ENCODE measurements around the gene CTNND2.

CTNND2 gene

DNA sequence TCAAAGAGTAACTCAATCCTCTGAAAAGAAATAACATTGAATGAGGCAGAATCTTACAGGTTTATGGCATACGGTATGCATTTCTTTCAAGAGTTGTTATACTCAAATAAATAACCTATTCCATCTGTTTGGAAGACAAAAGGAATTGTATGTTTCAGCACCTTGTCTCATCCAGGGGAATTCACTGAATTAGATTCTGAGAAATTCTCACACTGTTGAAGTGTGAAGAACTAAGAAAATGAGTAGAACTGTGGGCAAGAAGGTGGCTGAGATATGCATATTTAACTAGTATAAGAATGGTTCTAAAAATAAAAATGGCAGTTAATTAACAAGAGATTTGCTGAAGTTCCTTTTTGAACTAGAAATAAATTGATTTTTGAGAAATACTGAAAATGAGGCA is 863.9 kb downstream of the CTNND2 start:
- H3K9me3 ChIP-seq (replicated peaks; ENCODE audit: insufficient read depth, low read length), result no peaks in the 10 kb centered on the region
- H3K4me3 ChIP-seq (ENCODE audit: low read length), result no peak overlapping the region
- no peak overlapping the region for H3K9ac ChIP-seq (ENCODE audit: low read length)
- H3K27ac ChIP-seq (ENCODE audit: low read length), result no peak overlapping the region
- H3F3A ChIP-seq (ENCODE audit: insufficient read depth, low read length), result no peaks in the 10 kb centered on the region
- no peak for DNase-seq
- H3K79me2 ChIP-seq (ENCODE audit: low read length), result no peaks in the 10 kb centered on the region
- H3K9me2 ChIP-seq (replicated peaks; ENCODE audit: insufficient read depth, low read length), result no peaks in the 10 kb centered on the region
- H3K4me1 ChIP-seq (ENCODE audit: low read length), result peaks cover 9% of the 10 kb centered on the region; the same call in 1 of the 2 replicates
- H4K20me1 ChIP-seq (ENCODE audit: insufficient read depth, low read length), result no peaks in the 10 kb centered on the region
- H3K4me2 ChIP-seq (ENCODE audit: low read depth, low read length), result no peak overlapping the region
- TF ChIP-seq EZH2 (optimal IDR thresholded peaks at IDR 0.05; ENCODE audit: low read depth, low read length), result no peak
- TF ChIP-seq, protein P1, sequence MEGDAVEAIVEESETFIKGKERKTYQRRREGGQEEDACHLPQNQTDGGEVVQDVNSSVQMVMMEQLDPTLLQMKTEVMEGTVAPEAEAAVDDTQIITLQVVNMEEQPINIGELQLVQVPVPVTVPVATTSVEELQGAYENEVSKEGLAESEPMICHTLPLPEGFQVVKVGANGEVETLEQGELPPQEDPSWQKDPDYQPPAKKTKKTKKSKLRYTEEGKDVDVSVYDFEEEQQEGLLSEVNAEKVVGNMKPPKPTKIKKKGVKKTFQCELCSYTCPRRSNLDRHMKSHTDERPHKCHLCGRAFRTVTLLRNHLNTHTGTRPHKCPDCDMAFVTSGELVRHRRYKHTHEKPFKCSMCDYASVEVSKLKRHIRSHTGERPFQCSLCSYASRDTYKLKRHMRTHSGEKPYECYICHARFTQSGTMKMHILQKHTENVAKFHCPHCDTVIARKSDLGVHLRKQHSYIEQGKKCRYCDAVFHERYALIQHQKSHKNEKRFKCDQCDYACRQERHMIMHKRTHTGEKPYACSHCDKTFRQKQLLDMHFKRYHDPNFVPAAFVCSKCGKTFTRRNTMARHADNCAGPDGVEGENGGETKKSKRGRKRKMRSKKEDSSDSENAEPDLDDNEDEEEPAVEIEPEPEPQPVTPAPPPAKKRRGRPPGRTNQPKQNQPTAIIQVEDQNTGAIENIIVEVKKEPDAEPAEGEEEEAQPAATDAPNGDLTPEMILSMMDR (IDR thresholded peaks at IDR 0.05; ENCODE audit: low read length), result no peak
- no peak for TF ChIP-seq EZH2phosphoT487 (IDR thresholded peaks at IDR 0.05; ENCODE audit: low read length)
- no peak overlapping the region for H2AFZ ChIP-seq (ENCODE audit: low read length)
- no peaks in the 10 kb centered on the region for H3K27me3 ChIP-seq (replicated peaks; ENCODE audit: insufficient read depth, low read length)
- H3K36me3 ChIP-seq (replicated peaks; ENCODE audit: insufficient read depth, low read length), result no peaks in the 10 kb centered on the region

- H4K20me1 ChIP-seq (ENCODE audit: insufficient read depth, low read length), result no peaks in the 10 kb centered on the region
- no peak for DNase-seq
- no peaks in the 10 kb centered on the region for H3K9me3 ChIP-seq (replicated peaks; ENCODE audit: insufficient read depth, low read length)
- H3F3A ChIP-seq (ENCODE audit: insufficient read depth, low read length), result no peaks in the 10 kb centered on the region
- H3K9ac ChIP-seq (ENCODE audit: low read length), result no peak overlapping the region
- H3K4me2 ChIP-seq (ENCODE audit: low read depth, low read length), result no peak overlapping the region
- TF ChIP-seq EZH2phosphoT487 (IDR thresholded peaks at IDR 0.05; ENCODE audit: low read length), result no peak
- TF ChIP-seq, protein P1 (IDR thresholded peaks at IDR 0.05; ENCODE audit: low read length), result no peak
- no peak for TF ChIP-seq EZH2 (optimal IDR thresholded peaks at IDR 0.05; ENCODE audit: low read depth, low read length)
- no peaks in the 10 kb centered on the region for H3K79me2 ChIP-seq (ENCODE audit: low read length)
- H2AFZ ChIP-seq (ENCODE audit: low read length), result no peak overlapping the region
- H3K4me3 ChIP-seq (ENCODE audit: low read length), result no peak overlapping the region
- H3K27ac ChIP-seq (ENCODE audit: low read length), result no peak overlapping the region
- no peaks in the 10 kb centered on the region for H3K9me2 ChIP-seq (replicated peaks; ENCODE audit: insufficient read depth, low read length)
- no peaks in the 10 kb centered on the region for H3K36me3 ChIP-seq (replicated peaks; ENCODE audit: insufficient read depth, low read length)
- no peaks in the 10 kb centered on the region for H3K27me3 ChIP-seq (replicated peaks; ENCODE audit: insufficient read depth, low read length)
- peaks cover 9% of the 10 kb centered on the region; the same call in 1 of the 2 replicates for H3K4me1 ChIP-seq (ENCODE audit: low read length)
Measured at GRCh38 chr5:11038772-11039171, 865.5 kb downstream of the CTNND2 start.

DNA sequence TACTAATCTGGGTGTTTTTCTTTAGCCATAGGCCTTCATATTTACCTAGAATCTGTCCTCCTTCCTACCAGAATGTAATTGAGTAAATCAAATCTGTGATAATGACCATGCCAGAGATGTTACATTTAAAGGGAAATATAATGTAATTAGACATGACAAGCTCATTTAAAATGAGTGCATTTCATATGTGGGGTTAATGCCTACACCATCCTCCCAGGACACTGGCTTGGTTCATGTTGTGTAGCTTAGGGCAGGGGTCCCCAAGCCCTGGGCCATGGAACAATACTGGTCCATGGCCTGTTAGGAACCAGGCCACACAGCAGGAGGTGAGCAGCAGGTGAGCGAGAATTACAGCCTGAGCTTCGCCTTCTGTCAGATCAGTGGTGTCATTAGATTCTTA is 866.3 kb downstream of the CTNND2 start:
- TF ChIP-seq, protein P1 (IDR thresholded peaks at IDR 0.05; ENCODE audit: low read length), result no peak
- TF ChIP-seq EZH2phosphoT487 (IDR thresholded peaks at IDR 0.05; ENCODE audit: low read length) (no peak), EZH2 (optimal IDR thresholded peaks at IDR 0.05; ENCODE audit: low read depth, low read length) (no peak)
- Histone ChIP-seq H3K4me2 (ENCODE audit: low read depth, low read length) (no peak overlapping the region), H3K27me3 (replicated peaks; ENCODE audit: insufficient read depth, low read length) (no peaks in the 10 kb centered on the region), H3K4me3 (ENCODE audit: low read length) (no peak overlapping the region), H3K79me2 (ENCODE audit: low read length) (no peaks in the 10 kb centered on the region), H3K4me1 (ENCODE audit: low read length) (peaks cover 9% of the 10 kb centered on the region; the same call in 1 of the 2 replicates), H3K36me3 (replicated peaks; ENCODE audit: insufficient read depth, low read length) (no peaks in the 10 kb centered on the region), H3K9ac (ENCODE audit: low read length) (no peak overlapping the region), H2AFZ (ENCODE audit: low read length) (no peak overlapping the region), H3K9me2 (replicated peaks; ENCODE audit: insufficient read depth, low read length) (no peaks in the 10 kb centered on the region), H3K27ac (ENCODE audit: low read length) (no peak overlapping the region), H3F3A (ENCODE audit: insufficient read depth, low read length) (no peaks in the 10 kb centered on the region), H3K9me3 (replicated peaks; ENCODE audit: insufficient read depth, low read length) (no peaks in the 10 kb centered on the region), H4K20me1 (ENCODE audit: insufficient read depth, low read length) (no peaks in the 10 kb centered on the region)
- DNase-seq, result no peak
